HepG2 (cell line): ENCODE results near the gene FOXD1. TPM values are rescaled to one million over a fixed set of nuclear protein-coding genes. Genes with fewer than 3 reads are reported as not detected.

Experiments used
- ESRRA ChIP-seq: sonication (generic); formaldehyde crosslinking; IDR thresholded peaks from 2 replicates; pipeline ENCODE4 v1.5.1; 2020; ENCODE audit warnings: mild to moderate bottlenecking, low read depth, missing genetic modification reagents
- FIP1L1 ChIP-seq: fragments of 200-400 bp; formaldehyde crosslinking; IDR thresholded peaks from 2 replicates; pipeline ENCODE4 v1.6.1; 2018; ENCODE audit warnings: low read depth, mild to moderate bottlenecking, low read length, moderate library complexity, borderline replicate concordance; ENCODE audit not compliant: insufficient read depth
- FOXM1 ChIP-seq: sonication (generic); formaldehyde crosslinking; IDR thresholded peaks from 2 replicates; pipeline ENCODE4 v1.5.0; 2020; ENCODE audit warnings: missing genetic modification reagents
- HOMEZ ChIP-seq: IDR thresholded peaks from 2 replicates; pipeline ENCODE4 v1.6.1; 2016; ENCODE audit warnings: low read depth
- JARID2 ChIP-seq: sonication (generic); formaldehyde crosslinking; IDR thresholded peaks from 2 replicates; pipeline ENCODE4 v1.8.1; 2023; ENCODE audit warnings: missing genetic modification reagents, inconsistent platforms; ENCODE audit not compliant: insufficient replicate concordance
- MAZ ChIP-seq, 2 experiments: sonication (generic) in 1 of 2; formaldehyde crosslinking in 1 of 2; IDR thresholded peaks; 2 replicates each; pipeline versions ENCODE4 v1.5.0 to v1.6.1; 2012 to 2020; ENCODE audit warnings: low read depth in 2 of 2, mild to moderate bottlenecking in 2 of 2, borderline replicate concordance in 1 of 2, improper control_type of control experiment in 1 of 2, low read length in 1 of 2, missing genetic modification reagents in 1 of 2, moderate library complexity in 1 of 2
- NRL ChIP-seq: sonication (generic); formaldehyde crosslinking; IDR thresholded peaks from 2 replicates; pipeline ENCODE4 v1.5.0; 2020; ENCODE audit warnings: missing genetic modification reagents, mild to moderate bottlenecking, moderate library complexity, borderline replicate concordance
- RBAK ChIP-seq: sonication (generic); formaldehyde crosslinking; IDR thresholded peaks from 2 replicates; pipeline ENCODE4 v1.5.1; 2020; ENCODE audit warnings: mild to moderate bottlenecking, missing genetic modification reagents
- RBFOX2 ChIP-seq: fragments of 200-400 bp; formaldehyde crosslinking; IDR thresholded peaks from 2 replicates; pipeline ENCODE4 v1.6.1; 2017; ENCODE audit warnings: low read depth, mild to moderate bottlenecking, low read length
- SMARCC2 ChIP-seq: fragments of 450-650 bp; IDR thresholded peaks from 2 replicates; pipeline ENCODE4 v1.6.1; 2017; ENCODE audit warnings: antibody characterized with exemption, mild to moderate bottlenecking
- SOX13 ChIP-seq, 3 experiments: fragments of 450-650 bp in 1 of 3; sonication (generic) in 1 of 3; formaldehyde crosslinking in 1 of 3; IDR thresholded peaks in 2 of 3; conservative IDR thresholded peaks in 1 of 3; 2 replicates each; pipeline versions ENCODE4 v1.5.0 to v1.6.1; 2016 to 2020; ENCODE audit warnings: antibody characterized with exemption in 1 of 3, mild to moderate bottlenecking in 1 of 3, missing compliant biosample characterization in 1 of 3, missing genetic modification reagents in 1 of 3, moderate library complexity in 1 of 3
- SP140L ChIP-seq: sonication (generic); formaldehyde crosslinking; IDR thresholded peaks from 2 replicates; pipeline ENCODE4 v1.4.0; 2020; ENCODE audit warnings: missing genetic modification reagents, borderline replicate concordance
- TEAD2 ChIP-seq: sonication (generic); formaldehyde crosslinking; IDR thresholded peaks from 2 replicates; pipeline ENCODE4 v1.9.0; 2021; ENCODE audit warnings: missing genetic modification reagents
- USF2 ChIP-seq, 2 experiments: sonication (generic) in 1 of 2; formaldehyde crosslinking in 1 of 2; IDR thresholded peaks; 2 replicates each; pipeline versions ENCODE4 v1.5.1 to v1.6.1; 2011 to 2020; ENCODE audit warnings: borderline replicate concordance in 1 of 2, low read depth in 1 of 2, low read length in 1 of 2, mild to moderate bottlenecking in 1 of 2, missing genetic modification reagents in 1 of 2, moderate library complexity in 1 of 2
- ZBTB42 ChIP-seq: sonication (generic); formaldehyde crosslinking; IDR thresholded peaks from 2 replicates; pipeline ENCODE4 v1.5.0; 2020; ENCODE audit warnings: mild to moderate bottlenecking, missing genetic modification reagents
- ZNF232 ChIP-seq: sonication (generic); formaldehyde crosslinking; IDR thresholded peaks from 2 replicates; pipeline ENCODE4 v1.4.0; 2020; ENCODE audit warnings: missing genetic modification reagents, borderline replicate concordance
- ZNF260 ChIP-seq: sonication (generic); formaldehyde crosslinking; IDR thresholded peaks from 2 replicates; pipeline ENCODE4 v1.4.0; 2020; ENCODE audit warnings: missing genetic modification reagents, low read depth, mild to moderate bottlenecking, borderline replicate concordance
- ZNF333 ChIP-seq: sonication (generic); formaldehyde crosslinking; IDR thresholded peaks from 2 replicates; pipeline ENCODE4 v1.4.0; 2020; ENCODE audit warnings: mild to moderate bottlenecking, missing genetic modification reagents, borderline replicate concordance
- ZNF343 ChIP-seq: sonication (generic); formaldehyde crosslinking; IDR thresholded peaks from 2 replicates; pipeline ENCODE4 v1.4.0; 2020; ENCODE audit warnings: mild to moderate bottlenecking, missing genetic modification reagents
- ZNF430 ChIP-seq: sonication (generic); formaldehyde crosslinking; IDR thresholded peaks from 2 replicates; pipeline ENCODE4 v1.9.0; 2021; ENCODE audit warnings: mild to moderate bottlenecking, missing genetic modification reagents
- ZNF577 ChIP-seq: sonication (generic); formaldehyde crosslinking; IDR thresholded peaks from 2 replicates; pipeline ENCODE4 v1.4.0; 2020; ENCODE audit warnings: mild to moderate bottlenecking, low read depth, missing genetic modification reagents, borderline replicate concordance
- ZNF724P ChIP-seq: sonication (generic); formaldehyde crosslinking; IDR thresholded peaks from 2 replicates; pipeline ENCODE4 v1.8.0; 2022; ENCODE audit warnings: missing genetic modification reagents, borderline replicate concordance
- ZNF737 ChIP-seq: sonication (generic); formaldehyde crosslinking; IDR thresholded peaks from 2 replicates; pipeline ENCODE4 v1.5.0; 2020; ENCODE audit warnings: missing genetic modification reagents, mild to moderate bottlenecking, borderline replicate concordance
- ZNF83 ChIP-seq: sonication (generic); formaldehyde crosslinking; IDR thresholded peaks from 2 replicates; pipeline ENCODE4 v1.4.0; 2020; ENCODE audit warnings: missing genetic modification reagents, mild to moderate bottlenecking, borderline replicate concordance
- ZSCAN9 ChIP-seq: IDR thresholded peaks from 2 replicates; pipeline ENCODE4 v1.6.1; 2016; ENCODE audit warnings: borderline replicate concordance
- polyA plus RNA-seq, 8 experiments: library from polyadenylated mRNA; depleted of rRNA in 3 of 8; stranded (reverse) in 7 of 8; unstranded in 1 of 8; fragments of >200 nt; fragmentation: Illumina TruSeq in 4 of 8; extraction: Trizol in 4 of 8; gene quantifications; 2 replicates each; pipeline versions ENCODE4 v1.2.1 to v1.2.3, GENCODE V29; 2011 to 2016; ENCODE audit warnings: low read depth in 4 of 8, missing spikeins in 1 of 8, mixed read lengths in 1 of 8; ENCODE audit not compliant: insufficient read depth in 1 of 8
- total RNA-seq, 5 experiments: library from RNA; depleted of rRNA; stranded (reverse); fragments of >200 nt; fragmentation: Illumina TruSeq; extraction: Trizol; gene quantifications; 2 replicates each; pipeline ENCODE4 v1.2.3, GENCODE V29; 2016; ENCODE audit warnings: low read depth in 1 of 5

FOXD1 gene
- total and polyA plus RNA-seq, 2 of the 13 experiments (the other 11 are each of a cell fraction or from before 2014, with no cell fraction given), result 0.04 to 0.05 TPM

GRCh38 chr5:73436535-73437100 lies 12.0 kb downstream of the FOXD1 start (continued):
- TF ChIP-seq ZBTB42 (CRISPR knock-in tag) (0 out of 2 replicates have a peak, but pooled peaks have one; percentile 52), TEAD2 (CRISPR knock-in tag) (no peak), SP140L (no peak), NRL (peak; percentile 42; the same call in 1 of the 2 replicates), ZNF83 (CRISPR knock-in tag) (no peak), ZSCAN9 (no peak), ZNF343 (CRISPR knock-in tag) (no peak), JARID2 (CRISPR knock-in tag) (no peak), ZNF232 (CRISPR knock-in tag) (peak; percentile 76; the same call in 1 of the 2 replicates), ZNF333 (0 out of 2 replicates have a peak, but pooled peaks have one; percentile 52), ZNF724P (peak; percentile 36; the same call in 1 of the 2 replicates), MAZ (IDR thresholded peaks at IDR 0.05; ENCODE audit: borderline replicate concordance, low read depth, low read length) (no peak), MAZ (CRISPR knock-in tag; IDR thresholded peaks at IDR 0.05; ENCODE audit: low read depth) (peak; percentile 67), FIP1L1 (no peak), ZNF577 (no peak), ZNF737 (CRISPR knock-in tag) (no peak), USF2 (IDR thresholded peaks at IDR 0.05; ENCODE audit: low read depth, low read length) (no peak), USF2 (CRISPR knock-in tag; IDR thresholded peaks at IDR 0.05; ENCODE audit: borderline replicate concordance) (no peak), RBFOX2 (peak; percentile 52; the same call in 1 of the 2 replicates), FOXM1 (CRISPR knock-in tag) (no peak), ZNF430 (CRISPR knock-in tag) (0 out of 2 replicates have a peak, but pooled peaks have one; percentile 36), ZNF260 (no peak), SOX13 (IDR thresholded peaks at IDR 0.05) (no peak), SOX13 (CRISPR knock-in tag; conservative IDR thresholded peaks at IDR 0.05 in 1 of 2, IDR thresholded peaks at IDR 0.05 in 1 of 2) (no peak), ESRRA (CRISPR knock-in tag) (no peak), SMARCC2 (no peak), HOMEZ (no peak), RBAK (CRISPR knock-in tag) (no peak)
